NCI-H146 (cell line): Measurements from ENCODE around the gene VEGFB.
"Not testable (repeated sequence)": the region's sequence is repeated elsewhere in the genome, so short reads cannot be mapped to it uniquely, and the experiment has no call there.

Experiments
- DNase-seq: peaks from one replicate; lab custom pipeline; 2025; lab: John Stamatoyannopoulos, UW

The VEGFB gene

DNA sequence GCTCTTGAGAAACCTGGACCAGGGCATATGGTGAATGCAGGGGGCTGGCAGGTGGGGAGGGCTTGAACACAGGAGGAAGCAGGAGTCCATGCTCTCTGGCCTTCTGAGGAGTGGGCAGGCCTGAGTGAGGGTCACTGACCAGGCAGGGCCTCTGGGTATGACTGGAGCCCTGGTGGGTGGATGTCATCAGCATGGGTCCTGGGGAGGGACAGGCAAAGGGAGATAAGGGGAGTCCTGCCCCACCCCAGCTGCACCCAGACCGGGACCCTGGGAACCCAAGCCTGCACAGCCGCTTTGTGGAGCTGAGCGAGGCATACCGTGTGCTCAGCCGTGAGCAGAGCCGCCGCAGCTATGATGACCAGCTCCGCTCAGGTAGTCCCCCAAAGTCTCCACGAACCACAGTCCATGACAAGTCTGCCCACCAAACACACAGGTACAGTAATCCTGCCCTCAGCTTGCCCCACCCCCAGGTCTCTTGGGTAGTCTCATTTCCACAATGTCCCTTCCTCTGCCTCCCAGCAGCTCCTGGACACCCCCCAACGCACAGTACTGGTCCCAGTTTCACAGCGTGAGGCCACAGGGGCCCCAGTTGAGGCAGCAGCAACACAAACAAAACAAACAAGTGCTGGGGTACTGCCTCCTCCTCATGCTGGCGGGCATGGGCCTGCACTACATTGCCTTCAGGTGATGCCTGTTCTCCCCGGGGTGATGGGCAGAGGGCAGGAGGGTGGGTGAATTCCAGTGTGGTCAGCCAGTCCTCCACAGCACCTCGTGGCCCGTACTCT, 2.0 kb upstream of the VEGFB start:
- no peak for DNase-seq

GRCh38 chr11:64232967-64233315, 1.4 kb upstream of the VEGFB start:
- no peak for DNase-seq

DNA sequence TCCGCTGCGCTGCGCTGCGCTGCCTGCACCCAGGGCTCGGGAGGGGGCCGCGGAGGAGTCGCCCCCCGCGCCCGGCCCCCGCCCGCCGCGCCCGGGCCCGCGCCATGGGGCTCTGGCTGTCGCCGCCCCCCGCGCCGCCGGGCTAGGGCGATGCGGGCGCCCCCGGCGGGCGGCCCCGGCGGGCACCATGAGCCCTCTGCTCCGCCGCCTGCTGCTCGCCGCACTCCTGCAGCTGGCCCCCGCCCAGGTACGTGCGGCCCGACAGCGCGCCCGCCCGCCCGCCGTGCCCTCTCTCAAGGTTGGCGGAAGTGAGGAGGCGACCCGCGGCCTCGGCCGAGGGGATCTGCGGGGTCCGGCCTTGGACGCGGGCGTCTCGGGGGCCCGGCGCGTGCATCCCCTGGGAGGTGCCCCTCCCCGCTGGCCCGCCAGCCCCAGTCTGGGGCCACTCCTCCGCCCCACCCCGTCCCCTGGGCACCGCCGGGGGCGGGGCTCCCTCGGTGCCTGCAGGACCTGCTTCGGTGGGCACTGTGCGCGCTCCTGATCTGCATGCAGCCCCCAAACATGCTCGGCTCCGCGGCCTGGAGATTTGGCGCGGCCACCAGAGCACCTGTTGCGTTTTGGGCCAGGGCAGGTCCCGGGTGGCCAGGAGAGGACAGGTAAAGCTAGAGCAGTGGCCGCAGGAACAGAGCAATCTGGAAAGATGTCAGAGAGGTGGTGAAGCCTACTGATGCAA, 429 bp downstream of the VEGFB start:
- DNase-seq, result peak; percentile 63

GRCh38 chr11:64235437-64236161, 1.2 kb downstream of the VEGFB start:
- DNase-seq, result no peak

GRCh38 chr11:64237484-64237951, 3.1 kb downstream of the VEGFB start:
- DNase-seq, result peak; percentile 96

DNA sequence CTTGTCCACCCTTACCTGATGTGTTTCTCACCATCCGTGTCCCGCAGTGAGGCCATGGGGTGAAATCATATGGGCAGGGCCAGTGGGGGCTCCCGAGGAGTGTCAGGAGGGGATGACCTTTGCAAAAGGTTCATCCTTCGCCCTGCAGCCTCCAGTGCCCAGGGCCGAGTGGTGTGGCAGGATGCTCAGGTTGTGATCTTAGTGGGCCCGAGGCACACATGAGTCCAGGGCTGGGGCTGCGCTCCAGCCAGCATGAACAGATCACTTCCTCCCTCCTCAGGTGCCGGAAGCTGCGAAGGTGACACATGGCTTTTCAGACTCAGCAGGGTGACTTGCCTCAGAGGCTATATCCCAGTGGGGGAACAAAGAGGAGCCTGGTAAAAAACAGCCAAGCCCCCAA, 3.7 kb downstream of the VEGFB start:
- DNase-seq, result peak; percentile 59

GRCh38 chr11:64238999-64239398, 4.6 kb downstream of the VEGFB start:
- no peak for DNase-seq

DNA sequence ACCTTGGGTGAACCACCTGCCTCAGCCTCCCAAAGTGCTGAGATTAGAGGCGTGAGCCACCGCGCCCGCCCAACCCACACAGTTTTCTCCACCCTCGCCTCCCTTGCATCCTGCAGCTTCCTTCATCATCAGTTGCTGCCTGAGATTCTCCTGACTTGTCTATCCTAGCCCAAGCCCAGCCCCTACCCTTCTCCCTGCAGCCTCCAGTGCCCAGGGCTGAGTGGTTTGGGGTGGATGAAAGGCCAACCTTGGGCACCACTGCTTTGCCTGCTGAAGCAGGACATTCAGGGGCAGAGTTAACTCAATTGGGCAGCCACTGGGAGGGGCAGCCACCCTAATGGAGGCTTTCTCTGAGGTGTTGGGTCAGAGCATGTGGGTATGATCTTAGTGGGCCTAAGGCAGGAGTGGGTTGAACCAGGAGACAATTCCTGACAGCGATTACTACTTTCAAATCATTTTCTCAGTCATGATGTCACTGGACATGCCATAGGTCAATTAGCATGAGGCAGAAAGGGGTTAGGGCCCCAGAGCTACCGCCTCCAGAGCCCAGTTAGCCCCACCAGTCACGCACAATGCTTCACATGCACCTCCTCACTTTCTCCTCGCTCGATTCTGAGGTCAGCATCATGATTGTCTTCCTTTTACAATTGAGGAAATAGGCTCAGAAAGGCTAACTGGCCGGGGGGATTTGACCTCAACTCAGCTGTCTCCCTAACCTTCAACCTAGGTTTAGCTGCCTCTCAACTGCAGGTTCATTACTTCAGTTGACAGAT, 5.5 kb downstream of the VEGFB start:
- peak; percentile 46 for DNase-seq

DNA sequence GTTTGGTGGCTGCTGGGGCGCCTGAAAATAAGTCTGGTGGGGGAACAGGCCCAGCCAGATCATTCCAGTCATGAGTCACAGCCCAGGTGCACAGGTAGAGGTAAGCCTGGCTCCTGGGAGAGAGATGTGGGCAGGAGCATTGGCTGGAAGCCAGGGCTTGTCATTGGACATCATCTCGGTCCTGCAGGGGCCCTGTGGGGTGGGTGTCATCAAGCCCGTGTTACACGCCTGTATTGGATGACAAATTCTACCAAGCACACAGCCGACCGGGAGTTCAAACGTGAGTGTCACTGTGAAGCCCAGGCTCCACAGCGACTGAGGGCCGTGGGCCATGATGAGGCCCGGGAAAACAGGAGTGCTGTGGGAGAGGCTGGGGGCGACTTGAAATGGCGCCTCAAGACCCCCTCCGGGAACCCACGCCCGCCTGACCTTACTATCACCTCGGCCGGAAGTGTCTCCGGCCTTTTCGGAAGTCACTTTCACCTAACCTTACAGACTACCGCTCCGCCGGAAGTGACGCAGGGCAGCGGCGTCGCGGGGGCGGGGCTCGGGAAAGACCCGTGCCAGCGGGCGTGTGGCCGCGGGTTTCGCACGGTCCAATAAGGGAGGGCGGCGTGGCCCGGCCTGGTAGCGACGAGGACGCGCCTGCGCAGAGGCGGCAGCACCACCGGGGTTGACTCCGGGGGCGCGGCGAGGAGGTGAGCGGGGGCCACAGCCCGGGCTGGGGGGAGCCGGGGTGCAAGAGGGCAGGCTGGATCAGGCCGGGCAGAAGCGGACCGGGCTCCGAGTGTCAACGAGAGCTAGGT, 6.3 kb downstream of the VEGFB start, which contains the start of gene FKBP2:
FKBP2 (plus strand) TSS at position 661 of the 806 bp plus-strand sequence. CDS start 1,293 bp downstream, outside the sequence.
- DNase-seq, result peak; percentile 96

DNA sequence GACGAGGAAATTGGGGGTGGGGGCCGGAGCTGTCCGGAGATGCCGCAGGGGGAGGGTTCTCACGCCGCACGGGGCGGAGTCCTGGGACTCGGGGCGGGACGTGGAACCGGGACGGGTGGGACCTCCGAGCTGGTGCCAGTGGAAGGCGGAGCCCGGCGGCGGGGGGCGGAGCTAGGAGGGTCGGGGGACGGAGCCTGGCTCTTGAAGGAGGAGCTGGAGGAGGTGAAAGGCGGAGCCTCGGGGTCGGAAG, 6.8 kb downstream of the VEGFB start:
- peak; percentile 99 for DNase-seq

DNA sequence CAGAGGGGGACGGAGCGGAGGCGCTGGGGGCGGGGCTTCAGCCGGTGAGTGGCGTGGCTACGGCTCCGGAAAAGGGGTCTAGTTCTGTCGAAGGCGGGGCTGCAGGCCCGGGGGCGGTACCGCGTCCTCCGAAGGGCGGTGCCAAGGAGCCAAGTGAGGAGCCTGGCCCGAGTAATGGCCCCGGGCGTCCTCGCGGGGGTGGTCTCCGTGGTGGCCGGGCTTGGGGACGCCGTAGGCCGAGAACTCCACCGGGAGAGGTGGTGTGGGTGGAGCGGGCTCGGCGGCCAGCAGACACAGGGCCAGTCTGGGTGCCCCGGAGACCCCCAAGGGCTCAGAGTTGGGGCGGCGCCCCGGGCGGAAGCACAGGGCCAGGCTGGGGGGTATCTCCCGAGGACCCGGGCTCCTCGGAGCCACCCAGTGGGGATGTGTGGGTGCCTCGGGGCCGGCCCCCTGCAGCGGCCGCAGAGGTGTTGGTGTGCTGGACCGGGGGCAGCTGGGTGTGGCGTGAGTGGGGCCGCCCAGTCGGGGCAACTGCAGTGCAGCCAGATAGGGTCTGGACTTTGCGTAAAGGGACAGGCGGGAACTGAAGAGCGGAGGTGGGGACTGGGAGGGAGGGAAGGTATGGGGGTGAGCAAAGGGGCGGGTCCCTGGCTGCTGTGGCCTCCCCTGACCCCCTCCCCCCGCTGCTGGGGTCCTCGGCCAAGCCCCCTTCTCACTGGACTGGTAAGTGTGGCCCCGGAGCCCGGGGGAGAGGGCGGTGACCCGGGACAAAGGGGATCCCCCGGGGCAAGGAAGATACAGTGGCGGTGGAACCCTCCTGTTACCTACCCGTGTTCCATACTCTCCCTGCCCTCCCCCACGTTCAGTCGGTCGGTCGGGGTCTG, 7.3 kb downstream of the VEGFB start:
- peak; percentile 71 for DNase-seq

DNA sequence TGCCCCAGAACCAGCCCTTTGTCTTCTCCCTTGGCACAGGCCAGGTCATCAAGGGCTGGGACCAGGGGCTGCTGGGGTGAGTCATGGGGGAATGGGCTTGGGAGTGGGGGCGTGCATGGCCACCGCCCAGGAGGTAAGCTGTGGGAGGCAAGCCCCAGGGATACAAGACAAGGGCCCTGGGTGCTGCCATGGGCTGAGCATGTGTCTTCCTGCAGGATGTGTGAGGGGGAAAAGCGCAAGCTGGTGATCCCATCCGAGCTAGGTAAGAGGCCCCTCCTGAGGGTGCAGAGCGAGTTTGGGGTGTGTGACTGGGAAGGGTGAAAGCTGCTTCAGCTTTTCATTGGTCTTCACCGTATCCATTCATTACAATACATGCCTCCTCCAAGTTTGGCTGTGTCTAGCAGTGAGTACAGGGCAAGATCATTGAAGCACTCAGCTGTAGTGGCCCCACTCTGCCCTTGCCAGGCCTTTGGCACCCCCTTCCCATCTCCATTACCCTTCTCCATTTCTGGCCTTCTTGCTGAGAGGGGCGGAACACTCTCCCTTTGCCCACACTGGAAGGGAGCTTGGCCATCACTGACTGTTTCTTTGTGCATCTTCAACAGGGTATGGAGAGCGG, 9.0 kb downstream of the VEGFB start:
- no peak for DNase-seq

- DNase-seq, result no peak
Measured at GRCh38 chr11:64244107-64244506, 9.7 kb downstream of the VEGFB start.

GRCh38 chr11:64244966-64245365, 10.6 kb downstream of the VEGFB start:
- DNase-seq, result no peak

- no peak for DNase-seq
Measured at GRCh38 chr11:64245401-64245796, 11.0 kb downstream of the VEGFB start.

DNA sequence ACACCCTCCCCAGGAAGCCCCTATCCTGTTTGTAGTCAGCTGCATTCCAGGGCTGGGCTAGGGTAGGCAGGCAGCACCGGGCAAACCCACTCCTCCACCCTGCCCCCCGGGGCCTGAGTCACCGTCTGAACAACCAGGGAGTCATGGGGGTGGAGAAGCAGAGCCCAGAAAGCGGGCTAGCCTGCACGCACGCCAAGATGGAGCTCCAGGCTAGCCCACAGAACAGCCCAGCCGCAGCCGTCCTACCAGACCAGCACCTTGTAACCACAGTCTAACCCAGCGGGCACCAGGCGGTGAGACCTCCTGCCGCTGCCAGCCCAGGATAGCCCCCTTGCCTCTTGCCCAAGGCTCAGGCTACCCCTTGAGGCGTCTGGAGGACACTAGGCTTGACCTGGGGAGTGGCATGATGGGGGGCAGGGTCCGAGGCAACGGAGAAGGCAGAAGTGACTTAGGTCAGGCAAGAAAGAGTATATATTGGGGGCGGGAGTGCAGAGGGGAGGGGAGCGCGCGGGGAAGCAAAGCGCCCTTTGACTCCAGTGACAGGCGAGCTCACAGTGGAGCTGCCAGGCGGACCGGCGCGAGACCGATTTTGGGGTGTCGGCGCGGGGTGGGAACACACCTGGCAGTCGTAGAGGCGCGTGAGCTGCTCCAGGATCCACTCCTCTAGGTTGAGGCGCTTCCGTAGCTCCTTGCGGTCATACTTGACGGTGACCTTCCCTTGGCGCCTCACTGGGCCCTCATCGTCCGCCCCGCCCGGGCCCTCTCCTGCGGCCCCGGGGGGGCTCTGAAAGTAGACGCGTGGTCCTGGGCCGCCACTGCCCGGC, 11.6 kb downstream of the VEGFB start:
- peak; percentile 60 for DNase-seq

DNA sequence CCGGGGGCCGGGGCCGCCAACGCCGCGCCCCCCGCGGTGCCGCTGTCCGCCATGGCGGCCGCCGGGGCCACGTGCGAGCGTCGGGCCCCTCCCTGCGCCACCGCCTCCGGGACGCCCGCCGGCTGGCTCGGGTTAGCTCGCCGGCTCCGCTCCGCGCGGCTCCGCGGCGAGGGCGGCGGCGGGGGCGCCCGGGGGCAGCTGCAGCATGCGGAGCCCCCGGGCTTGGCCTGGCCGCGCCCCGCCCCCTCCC, 12.2 kb downstream of the VEGFB start:
- DNase-seq, result not testable (repeated sequence)

- DNase-seq, result peak; percentile 93
Measured at GRCh38 chr11:64246871-64247728, 12.7 kb downstream of the VEGFB start, which contains the start of gene PPP1R14B. TSS of gene PPP1R14B (minus strand) at chr11:64246943. CDS start at chr11:64246673, 270 bp downstream.
